CD14-positive monocyte (primary cell): ENCODE data around the gene HES4. TPM values are rescaled to one million over a fixed set of nuclear protein-coding genes. Genes with fewer than 3 reads are reported as not detected.

ENCODE experiments used
- DNase-seq, 3 donors: peaks; one replicate each; pipeline ENCODE4 v3.0.0-alpha.2; 2011 to 2022
- H2AFZ ChIP-seq: 2 replicates; pipeline ENCODE4 v1.6.0; 2012; ENCODE audit warnings: mild to moderate bottlenecking, low read depth, low read length, inconsistent platforms; ENCODE audit not compliant: insufficient read depth, poor library complexity, severe bottlenecking
- H3K27ac ChIP-seq, 2 donors: 1 replicate in 1 of 2; 2 replicates in 1 of 2; pipeline ENCODE4 v1.5.1; 2012 to 2013; ENCODE audit warnings: low read length in 2 of 2, control low read depth in 1 of 2, inconsistent platforms in 1 of 2, low read depth in 1 of 2, mild to moderate bottlenecking in 1 of 2
- H3K27me3 ChIP-seq, 2 donors: one replicate each; pipeline versions ENCODE4 v1.6.0 to v1.6.1; 2011 to 2013; ENCODE audit warnings: low read length in 2 of 2; ENCODE audit not compliant: control insufficient read depth in 2 of 2, insufficient read depth in 2 of 2
- H3K36me3 ChIP-seq, 2 donors: replicated peaks in 1 of 2; 1 replicate in 1 of 2; 2 replicates in 1 of 2; pipeline versions ENCODE4 v1.5.1 to v1.6.1; 2012 to 2013; ENCODE audit warnings: low read length in 2 of 2, control low read depth in 1 of 2, inconsistent platforms in 1 of 2, mild to moderate bottlenecking in 1 of 2; ENCODE audit not compliant: insufficient read depth in 2 of 2, control insufficient read depth in 1 of 2
- H3K4me1 ChIP-seq, 2 donors: 1 replicate in 1 of 2; 2 replicates in 1 of 2; pipeline versions ENCODE4 v1.5.1 to v1.6.1; 2012 to 2013; ENCODE audit warnings: low read length in 2 of 2, control low read depth in 1 of 2, inconsistent platforms in 1 of 2, mild to moderate bottlenecking in 1 of 2, moderate library complexity in 1 of 2; ENCODE audit not compliant: insufficient read depth in 2 of 2, control insufficient read depth in 1 of 2
- H3K4me2 ChIP-seq: replicated peaks from 2 replicates; pipeline ENCODE3; 2012; ENCODE audit warnings: low read length, moderate library complexity, mild to moderate bottlenecking; ENCODE audit not compliant: poor library complexity, severe bottlenecking; ENCODE audit errors: extremely low read depth
- H3K4me3 ChIP-seq, 3 experiments: fragments of 200-600 bp in 1 of 3; sonication (generic) in 1 of 3; replicated peaks in 1 of 3; 1 replicate in 2 of 3; 2 replicates in 1 of 3; pipeline ENCODE4 v1.5.1; 2011 to 2013; ENCODE audit warnings: low read length in 3 of 3, mild to moderate bottlenecking in 3 of 3, control low read depth in 2 of 3, low read depth in 2 of 3, inconsistent platforms in 1 of 3, moderate library complexity in 1 of 3
- H3K79me2 ChIP-seq: 2 replicates; pipeline ENCODE4 v1.6.0; 2012; ENCODE audit warnings: mild to moderate bottlenecking, control low read depth, inconsistent platforms, low read length, moderate library complexity; ENCODE audit not compliant: insufficient read depth
- H3K9ac ChIP-seq: 2 replicates; pipeline ENCODE4 v1.6.0; 2017; ENCODE audit warnings: low read length, mild to moderate bottlenecking; ENCODE audit not compliant: insufficient read depth, poor library complexity, severe bottlenecking
- H3K9me3 ChIP-seq, 2 donors: replicated peaks in 1 of 2; 1 replicate in 1 of 2; 2 replicates in 1 of 2; pipeline versions ENCODE4 v1.5.1 to v1.6.1; 2012 to 2013; ENCODE audit warnings: low read length in 2 of 2, control low read depth in 1 of 2; ENCODE audit not compliant: control insufficient read depth in 1 of 2, insufficient read depth in 1 of 2
- H4K20me1 ChIP-seq: 2 replicates; pipeline ENCODE4 v1.6.0; 2012; ENCODE audit warnings: mild to moderate bottlenecking, low read length, control low read depth, moderate library complexity; ENCODE audit not compliant: insufficient read depth
- H3K27ac Mint-ChIP-seq, 7 donors: one replicate each; pipeline ENCODE4 v1.8.0; 2020; ENCODE audit warnings: mild to moderate bottlenecking in 7 of 7, mixed read lengths in 7 of 7, moderate library complexity in 6 of 7, inconsistent platforms in 2 of 7
- H3K27me3 Mint-ChIP-seq, 3 donors: one replicate each; pipeline ENCODE4 v1.8.0; 2021 to 2022; ENCODE audit warnings: low read depth in 3 of 3, mild to moderate bottlenecking in 3 of 3, mixed read lengths in 3 of 3, moderate library complexity in 3 of 3, inconsistent platforms in 1 of 3
- H3K36me3 Mint-ChIP-seq, 2 donors: one replicate each; pipeline ENCODE4 v1.8.0; 2020; ENCODE audit warnings: mixed read lengths in 2 of 2, inconsistent platforms in 1 of 2, mild to moderate bottlenecking in 1 of 2
- H3K4me1 Mint-ChIP-seq: one replicate; pipeline ENCODE4 v1.8.0; 2020; ENCODE audit warnings: mild to moderate bottlenecking, mixed read lengths
- H3K4me3 Mint-ChIP-seq, 2 donors: one replicate each; pipeline ENCODE4 v1.8.0; 2020; ENCODE audit warnings: mild to moderate bottlenecking in 2 of 2, mixed read lengths in 2 of 2, moderate library complexity in 1 of 2
- H3K9me3 Mint-ChIP-seq, 7 donors: one replicate each; pipeline ENCODE4 v1.8.0; 2020 to 2022; ENCODE audit warnings: mixed read lengths in 7 of 7, mild to moderate bottlenecking in 6 of 7, moderate library complexity in 6 of 7, inconsistent platforms in 2 of 7
- CTCF ChIP-seq: fragments of 200-600 bp; IDR thresholded peaks from one replicate; pipeline ENCODE4 v1.8.0; 2022; ENCODE audit warnings: antibody characterized with exemption, mild to moderate bottlenecking
- WGBS: methylation state at CpG from one replicate; pipeline ENCODE4 v1.1.5; 2013; ENCODE audit warnings: missing lambda C conversion rate; ENCODE audit not compliant: insufficient coverage; 5-methylcytosine and 5-hydroxymethylcytosine counted together
- intact Hi-C, 2 donors: fragments of 100-400 bp; cut with micrococcal nuclease; formaldehyde crosslinking; loops; one replicate each; pipeline versions ENCODE4 v1.15.0 to v1.15.1; 2023
- polyA plus RNA-seq, 3 donors: library from polyadenylated mRNA; depleted of rRNA in 1 of 3; unstranded in 2 of 3; stranded (reverse) in 1 of 3; fragments of 300-500 nt in 2 of 3; fragments of >200 nt in 1 of 3; fragmentation: Illumina TruSeq in 2 of 3; gene quantifications; 1 replicate in 2 of 3; 2 replicates in 1 of 3; pipeline ENCODE4 v1.2.3, GENCODE V29; 2012 to 2021

The HES4 gene
- polyA plus RNA-seq, 3 donors = 1.4 to 26.8 (median 2.0) TPM

GRCh38 chr1:1027791-1028190 is 27.9 kb upstream of the HES4 start:
- H3K4me3 Mint-ChIP-seq = no peak overlapping the region
- Histone ChIP-seq H3K4me3 (no peak overlapping the region), H3K36me3 (no peaks in the 10 kb centered on the region), H3K9ac (no peak overlapping the region), H3K79me2 (no peaks in the 10 kb centered on the region), H3K9me3 (peaks cover under 1 to 4% of the 10 kb centered on the region in 2 donors), H3K4me2 (no peak overlapping the region), H4K20me1 (no peaks in the 10 kb centered on the region), H3K27me3 (peaks cover 0 to 36% of the 10 kb centered on the region in 2 donors), H2AFZ (no peak overlapping the region), H3K4me1 (peaks cover 4 to 5% of the 10 kb centered on the region in 2 donors), H3K27ac (no peak overlapping the region)
- intact Hi-C loops = no loop called here
- H3K36me3 Mint-ChIP-seq = peaks cover 1 to 4% of the 10 kb centered on the region in 2 donors
- H3K27me3 Mint-ChIP-seq = peaks cover 21 to 24% (median 21%) of the 10 kb centered on the region in 3 donors
- no peak for DNase-seq
- WGBS = 88% methylated on average over 8 of the region's 17 CpGs
- H3K4me1 Mint-ChIP-seq = peaks cover 4% of the 10 kb centered on the region
- no peak for TF ChIP-seq CTCF
- peaks cover 0 to 7% (median 5%) of the 10 kb centered on the region in 7 donors for H3K9me3 Mint-ChIP-seq
- no peak overlapping the region for H3K27ac Mint-ChIP-seq

- peaks cover 0 to 2% (median 0%) of the 10 kb centered on the region in 7 donors for H3K9me3 Mint-ChIP-seq
- no peak overlapping the region for H3K9ac ChIP-seq
- TF ChIP-seq CTCF = no peak
- H3K36me3 ChIP-seq = no peaks in the 10 kb centered on the region
- no peak overlapping the region for H3K27ac Mint-ChIP-seq
- H4K20me1 ChIP-seq = no peaks in the 10 kb centered on the region
- H3K4me3 Mint-ChIP-seq = no peak overlapping the region
- DNase-seq = no peak
- no peaks in the 10 kb centered on the region for H3K4me1 Mint-ChIP-seq
- peaks cover 0 to 2% of the 10 kb centered on the region in 2 donors for H3K9me3 ChIP-seq
- no peak overlapping the region for H3K4me3 ChIP-seq
- 53% methylated on average over 14 of the region's 21 CpGs for WGBS
- peaks cover 4 to 36% of the 10 kb centered on the region in 2 donors for H3K27me3 ChIP-seq
- peaks cover 22 to 34% (median 22%) of the 10 kb centered on the region in 3 donors for H3K27me3 Mint-ChIP-seq
- no peaks in the 10 kb centered on the region for H3K79me2 ChIP-seq
- H3K4me2 ChIP-seq = no peak overlapping the region
- H3K4me1 ChIP-seq = no peaks in the 10 kb centered on the region
- no peak overlapping the region for H2AFZ ChIP-seq
- no peaks in the 10 kb centered on the region for H3K36me3 Mint-ChIP-seq
- H3K27ac ChIP-seq = no peak overlapping the region
- intact Hi-C loops = no loop called here
Observed at GRCh38 chr1:1026599-1027413, 26.9 kb upstream of the HES4 start.
